Measurements from ENCODE around the gene MINDY4. TPM values are rescaled to one million over a fixed set of nuclear protein-coding genes. Genes with fewer than 3 reads are reported as not detected.

Gene MINDY4
- polyA plus RNA-seq, 3 donors = 11.3 to 26.9 (median 11.5) TPM

DNA sequence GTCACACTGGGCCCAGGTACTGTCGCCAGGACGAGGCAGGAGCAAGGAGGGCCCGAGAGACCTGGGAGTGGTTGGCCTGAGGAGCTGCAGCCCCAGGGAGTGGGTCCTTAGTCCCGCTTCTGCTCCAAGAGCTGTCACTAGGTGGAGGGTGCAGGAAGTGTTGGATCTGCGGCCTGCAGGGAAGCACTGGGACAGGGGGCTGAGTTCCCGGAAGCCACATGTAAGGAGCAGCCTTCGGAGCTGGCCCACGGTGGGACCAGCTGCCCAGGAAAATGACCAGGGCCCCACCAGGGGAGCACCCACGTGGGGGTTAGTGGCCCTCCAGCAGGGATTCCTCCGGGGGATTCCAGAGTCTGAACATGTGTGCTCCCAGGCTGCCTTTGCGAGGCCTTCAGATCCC lies 131.2 kb downstream of the MINDY4 start:
- no peak for DNase-seq (ENCODE audit: extremely low read depth in 1 of 11, low read depth in 9 of 11, low spot score in 4 of 11)

DNA sequence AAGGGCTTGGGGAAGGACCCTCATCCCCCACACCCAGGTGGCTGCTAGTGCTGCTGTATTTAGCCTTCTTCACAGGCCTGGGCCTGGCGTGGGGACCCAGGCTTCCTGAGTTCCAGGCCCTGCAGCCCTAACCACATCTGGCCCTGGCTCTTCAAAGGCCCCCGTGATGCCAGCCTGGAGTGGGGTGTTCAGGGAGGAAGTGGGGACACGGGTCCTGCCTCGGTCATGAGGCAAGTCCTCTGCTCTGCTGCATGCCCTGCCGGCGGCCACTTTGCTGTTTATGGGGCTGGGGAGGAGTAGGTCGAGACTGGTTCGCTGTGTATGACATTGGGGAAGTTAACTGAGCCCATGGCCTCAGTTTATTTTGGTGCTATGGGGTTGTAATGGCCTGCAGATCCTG lies 131.9 kb downstream of the MINDY4 start:
- no peak for DNase-seq (ENCODE audit: extremely low read depth in 1 of 11, low read depth in 9 of 11, low spot score in 4 of 11)

DNA sequence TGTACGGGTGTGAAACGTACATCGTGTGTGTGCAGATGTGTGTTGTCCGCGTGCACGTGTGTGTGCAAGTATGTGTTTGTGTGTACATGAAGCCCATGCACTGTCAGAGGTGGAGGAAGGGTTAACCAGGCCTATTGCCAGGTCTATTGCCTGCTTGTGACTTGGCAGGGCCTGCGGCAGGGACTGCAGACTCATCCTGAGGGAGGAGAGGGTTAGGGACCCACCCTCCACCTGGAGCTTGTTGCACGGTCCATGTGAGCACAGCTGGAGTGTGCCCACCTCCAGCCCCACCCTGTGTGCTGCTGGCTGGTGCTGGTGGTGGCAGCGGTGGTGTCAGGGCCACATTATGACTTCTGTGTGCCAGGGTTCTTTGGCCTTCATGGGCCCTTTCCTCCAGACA lies 133.3 kb downstream of the MINDY4 start:
- DNase-seq (ENCODE audit: extremely low read depth in 1 of 11, low read depth in 9 of 11, low spot score in 4 of 11) = no peak

DNA sequence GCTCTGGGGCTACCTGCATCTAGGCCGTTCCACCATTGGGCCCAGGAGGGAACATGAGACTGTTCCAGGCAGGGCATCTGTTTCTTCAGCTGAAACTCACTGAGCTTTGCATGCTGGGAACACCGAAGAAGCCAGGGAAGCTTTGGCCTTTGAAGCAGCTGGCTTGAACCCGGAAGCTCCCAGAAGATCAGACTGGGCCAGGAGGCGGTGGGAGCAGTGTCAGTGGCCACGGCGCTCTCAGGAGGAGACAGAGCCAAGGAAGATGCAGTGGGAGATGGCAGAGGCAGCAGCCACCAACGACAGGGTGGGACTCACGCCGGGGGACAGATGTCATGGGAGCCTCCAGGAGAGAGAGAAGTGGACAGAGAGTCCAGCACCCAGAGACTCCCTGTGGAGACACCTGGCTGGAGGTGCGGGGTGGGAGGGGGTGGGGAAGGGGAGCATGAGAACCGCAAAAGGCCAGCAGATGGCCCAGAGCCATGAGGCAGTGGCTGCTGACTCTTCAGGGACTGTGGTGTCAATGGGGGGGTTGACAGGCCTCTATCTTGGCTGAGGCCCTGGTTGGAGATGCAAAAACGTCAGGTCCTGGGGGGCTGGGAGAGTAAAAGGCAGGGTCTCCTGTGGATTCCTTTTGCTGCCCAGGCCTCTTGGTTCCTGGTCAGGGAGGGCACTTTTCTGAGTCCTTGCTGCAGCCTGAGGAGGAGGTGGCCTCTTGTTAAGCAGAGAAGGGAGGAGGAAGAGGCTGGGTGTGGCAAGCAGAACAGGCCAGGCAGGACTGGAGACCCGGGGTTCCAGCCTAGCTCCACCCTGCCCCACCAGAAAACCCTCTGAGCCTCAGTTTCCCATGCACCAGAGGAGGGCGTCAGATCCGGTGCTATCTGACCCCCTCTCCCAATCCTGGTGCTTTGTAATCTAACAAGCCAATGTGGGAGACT lies 134.1 kb downstream of the MINDY4 start:
- DNase-seq (ENCODE audit: extremely low read depth in 1 of 11, low read depth in 9 of 11, low spot score in 4 of 11) = no peak

DNA sequence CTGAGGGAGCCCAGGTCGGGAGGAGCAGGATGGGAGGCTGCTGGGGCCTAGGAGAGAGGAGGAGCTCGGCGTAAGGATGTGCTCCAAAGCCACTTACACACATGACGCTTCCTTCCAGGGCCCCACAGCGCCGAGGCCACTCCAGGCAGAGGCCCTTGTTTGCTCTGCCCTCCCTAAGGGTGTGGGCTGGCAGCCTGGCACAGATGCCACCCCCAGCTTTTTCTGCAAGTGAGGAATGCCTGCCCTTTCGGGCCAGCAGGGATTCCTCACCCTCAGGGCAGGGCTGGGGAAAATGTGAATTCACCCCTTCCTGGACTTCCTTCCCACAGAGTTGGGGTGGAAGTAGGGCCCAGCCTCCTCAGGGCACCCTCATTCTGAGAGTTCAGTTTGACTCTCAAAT lies 134.8 kb downstream of the MINDY4 start:
- DNase-seq (ENCODE audit: extremely low read depth in 1 of 11, low read depth in 9 of 11, low spot score in 4 of 11) = no peak

DNA sequence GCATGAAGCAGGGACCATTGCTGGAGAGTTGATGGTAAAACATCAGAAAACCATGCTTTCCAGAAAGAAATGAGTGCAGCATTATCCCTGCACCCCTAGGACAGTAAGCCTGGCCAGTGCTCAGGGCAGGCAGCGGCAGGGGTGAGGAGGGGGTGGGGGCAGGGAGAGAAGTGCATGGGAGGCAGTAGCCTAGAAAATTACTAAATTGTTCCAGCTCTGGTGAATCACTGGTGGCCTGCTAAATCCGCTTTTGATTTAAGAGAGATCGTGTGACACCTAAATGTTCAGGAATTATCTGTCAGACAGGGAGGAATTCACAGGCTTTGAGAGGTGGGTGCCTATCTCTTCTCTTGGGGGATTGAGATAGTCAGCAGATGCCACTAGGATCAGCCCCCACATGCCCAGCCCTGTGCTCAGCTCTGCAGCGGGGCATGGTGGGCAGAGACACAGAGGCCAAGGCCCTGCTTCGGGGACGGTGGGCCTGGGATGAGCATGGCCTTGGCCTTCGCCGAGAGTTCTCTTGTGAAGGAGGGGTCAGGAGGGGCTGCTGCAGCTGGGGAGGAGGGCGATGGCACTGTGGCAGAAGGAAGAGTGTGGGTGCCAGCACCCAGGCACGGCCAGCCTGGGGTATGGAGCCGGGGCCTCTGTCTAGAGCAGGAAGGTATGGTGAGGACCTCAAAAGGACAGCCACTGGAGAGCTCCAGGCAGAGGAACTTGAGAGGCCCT lies 135.5 kb downstream of the MINDY4 start:
- DNase-seq (ENCODE audit: extremely low read depth in 1 of 11, low read depth in 9 of 11, low spot score in 4 of 11) = no peak

DNA sequence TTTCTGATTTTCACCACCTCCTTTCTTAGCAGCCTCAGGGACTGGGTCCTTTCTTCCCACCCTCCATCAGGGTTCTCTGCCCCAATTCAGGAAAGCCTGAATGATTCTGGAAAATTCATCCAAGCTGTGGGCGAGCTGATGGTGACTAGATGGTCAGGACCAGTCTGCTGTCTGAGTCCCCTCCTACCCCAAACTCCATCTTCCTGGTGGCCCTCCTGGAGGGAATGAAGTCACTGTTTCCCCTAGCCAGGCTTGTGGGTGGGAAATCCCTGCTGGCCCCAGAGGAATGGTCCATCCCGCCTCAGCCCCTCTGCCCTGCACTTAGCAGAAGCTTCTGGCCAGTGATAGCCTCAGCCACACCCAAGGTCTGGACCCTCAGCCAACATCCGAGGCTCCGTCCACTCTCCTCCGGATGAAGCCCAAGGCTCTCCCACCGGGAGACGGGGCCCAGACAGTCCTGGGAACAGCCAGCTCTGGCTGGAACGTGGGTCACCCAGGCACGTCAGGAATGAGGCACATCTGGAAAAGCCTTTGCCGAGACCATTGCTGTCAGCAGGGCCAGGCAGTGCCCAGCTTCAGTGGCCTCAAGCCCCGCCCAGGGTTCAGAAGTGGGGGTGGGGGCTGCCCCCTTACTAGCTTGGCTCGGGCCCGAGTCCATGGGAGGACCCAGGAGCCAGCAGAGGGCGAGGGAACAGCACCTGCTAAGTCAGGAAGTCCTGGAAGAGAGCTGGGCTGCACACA lies 136.5 kb downstream of the MINDY4 start:
- no peak for DNase-seq (ENCODE audit: extremely low read depth in 1 of 11, low read depth in 9 of 11, low spot score in 4 of 11)

DNA sequence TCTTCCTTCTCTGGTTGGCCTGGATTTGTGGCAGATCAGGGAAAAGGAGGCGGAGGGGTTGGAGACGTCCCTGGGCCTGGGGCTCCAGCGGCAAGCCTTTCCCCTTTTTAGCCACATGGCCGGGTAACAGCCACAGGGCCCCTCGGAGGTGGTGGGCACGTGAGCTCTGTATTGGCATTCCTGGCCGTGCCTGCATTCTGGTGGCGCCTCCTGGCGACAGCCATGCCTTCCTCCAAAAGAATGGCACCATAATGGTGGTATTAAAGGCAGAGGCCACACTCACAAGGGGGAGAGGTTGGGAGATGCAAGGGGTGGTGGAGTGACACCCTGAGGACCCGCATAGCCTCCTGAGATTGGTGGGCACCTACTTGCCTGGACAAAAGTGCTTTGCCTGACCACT lies 137.5 kb downstream of the MINDY4 start:
- DNase-seq (ENCODE audit: extremely low read depth in 1 of 11, low read depth in 9 of 11, low spot score in 4 of 11) = no peak

DNA sequence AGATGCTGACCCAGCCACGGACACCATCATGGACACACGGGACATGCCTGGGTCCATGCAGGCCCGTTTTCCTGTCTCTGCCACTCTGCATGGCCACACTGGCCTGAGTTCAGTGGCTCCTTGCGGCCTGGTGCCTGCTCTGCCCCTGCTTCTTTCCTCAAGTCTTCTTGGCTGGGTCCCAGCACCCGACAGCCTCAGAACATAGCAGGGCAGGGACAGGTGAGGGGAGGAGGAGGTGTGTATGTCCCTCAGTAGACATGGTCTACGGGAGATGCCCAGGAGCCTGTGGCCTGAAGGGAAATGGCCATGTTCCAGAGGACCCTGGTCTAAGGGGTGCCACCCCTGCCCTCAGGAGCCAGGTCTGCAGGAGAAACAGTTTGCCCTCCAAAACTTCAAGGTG lies 138.2 kb downstream of the MINDY4 start:
- no peak for DNase-seq (ENCODE audit: extremely low read depth in 1 of 11, low read depth in 9 of 11, low spot score in 4 of 11)

DNA sequence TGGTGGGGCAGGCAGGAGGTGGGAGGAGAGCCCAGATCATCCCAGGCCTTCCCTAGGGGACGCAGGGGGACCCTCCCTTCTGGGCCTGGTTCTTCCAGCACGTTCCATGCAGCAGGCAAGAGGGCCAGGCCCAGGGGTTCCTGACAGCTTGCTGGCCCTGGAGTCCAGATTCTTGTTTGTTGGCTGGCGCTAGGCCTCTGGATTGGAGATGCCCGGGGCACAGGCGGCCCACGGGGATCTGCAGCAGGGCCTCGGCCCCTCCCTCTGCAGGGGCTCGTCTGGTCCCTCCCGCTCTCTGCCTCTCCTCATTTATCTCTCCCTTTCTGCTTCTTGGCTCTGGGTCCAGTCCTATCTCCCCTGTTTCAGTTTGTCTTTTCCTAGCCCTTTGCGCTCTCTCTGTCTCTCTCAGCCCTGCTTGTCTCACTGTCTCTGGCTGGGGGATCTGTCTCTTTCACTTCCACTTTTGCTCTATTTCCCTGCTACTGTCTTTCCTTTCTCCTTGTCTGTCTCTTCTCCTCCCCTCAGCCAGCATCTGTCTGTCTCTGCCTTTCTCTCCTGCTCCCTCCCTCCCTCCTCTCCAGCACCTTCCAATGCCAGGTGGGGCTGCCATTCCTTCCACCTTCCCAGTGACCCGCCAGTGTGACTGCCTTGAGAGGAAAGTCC lies 139.3 kb downstream of the MINDY4 start:
- DNase-seq (ENCODE audit: extremely low read depth in 1 of 11, low read depth in 9 of 11, low spot score in 4 of 11) = no peak

DNA sequence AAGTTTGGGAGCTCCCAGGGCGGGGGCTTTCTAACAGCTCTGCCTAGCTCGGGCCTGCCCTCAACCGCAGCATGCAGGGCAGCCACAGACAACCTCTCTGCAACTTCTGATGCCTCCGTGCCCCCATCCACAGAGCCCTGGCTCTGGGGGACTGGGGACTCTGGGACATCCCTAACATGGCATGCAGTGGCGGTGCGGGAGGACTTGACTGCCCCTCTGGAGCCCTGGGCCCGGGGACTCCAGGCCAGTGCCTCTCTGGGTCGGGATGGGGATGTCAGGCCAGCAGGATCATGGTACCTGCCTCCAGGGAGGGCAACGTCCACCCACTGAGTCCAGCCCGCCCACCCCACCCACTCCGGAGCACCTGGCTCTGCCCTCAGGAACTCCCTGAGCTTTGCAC lies 139.9 kb downstream of the MINDY4 start:
- no peak for DNase-seq (ENCODE audit: extremely low read depth in 1 of 11, low read depth in 9 of 11, low spot score in 4 of 11)

DNA sequence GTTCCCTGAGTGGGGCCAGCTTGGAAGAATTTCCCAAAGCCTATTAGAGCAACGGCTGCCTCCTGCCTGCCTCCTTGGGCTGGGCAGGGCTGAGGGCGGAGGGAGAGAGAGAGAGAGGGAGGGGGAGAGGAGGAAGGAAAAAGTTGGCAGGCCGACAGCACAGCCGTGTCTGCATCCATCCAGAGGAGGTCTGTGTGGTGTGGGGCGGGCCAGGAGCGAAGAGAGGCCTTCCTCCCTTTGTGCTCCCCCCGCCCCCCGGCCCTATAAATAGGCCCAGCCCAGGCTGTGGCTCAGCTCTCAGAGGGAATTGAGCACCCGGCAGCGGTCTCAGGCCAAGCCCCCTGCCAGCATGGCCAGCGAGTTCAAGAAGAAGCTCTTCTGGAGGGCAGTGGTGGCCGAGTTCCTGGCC lies 140.3 kb downstream of the MINDY4 start, which contains the start of gene AQP1:
Gene AQP1, plus strand, starts transcription at position 293 of the 409 bp plus-strand sequence. Its CDS starts 57 bp downstream, at position 350.
- DNase-seq (ENCODE audit: extremely low read depth in 1 of 11, low read depth in 9 of 11, low spot score in 4 of 11) = peak in 7 of 11 donors; percentile 51 to 66 (median 61)

DNA sequence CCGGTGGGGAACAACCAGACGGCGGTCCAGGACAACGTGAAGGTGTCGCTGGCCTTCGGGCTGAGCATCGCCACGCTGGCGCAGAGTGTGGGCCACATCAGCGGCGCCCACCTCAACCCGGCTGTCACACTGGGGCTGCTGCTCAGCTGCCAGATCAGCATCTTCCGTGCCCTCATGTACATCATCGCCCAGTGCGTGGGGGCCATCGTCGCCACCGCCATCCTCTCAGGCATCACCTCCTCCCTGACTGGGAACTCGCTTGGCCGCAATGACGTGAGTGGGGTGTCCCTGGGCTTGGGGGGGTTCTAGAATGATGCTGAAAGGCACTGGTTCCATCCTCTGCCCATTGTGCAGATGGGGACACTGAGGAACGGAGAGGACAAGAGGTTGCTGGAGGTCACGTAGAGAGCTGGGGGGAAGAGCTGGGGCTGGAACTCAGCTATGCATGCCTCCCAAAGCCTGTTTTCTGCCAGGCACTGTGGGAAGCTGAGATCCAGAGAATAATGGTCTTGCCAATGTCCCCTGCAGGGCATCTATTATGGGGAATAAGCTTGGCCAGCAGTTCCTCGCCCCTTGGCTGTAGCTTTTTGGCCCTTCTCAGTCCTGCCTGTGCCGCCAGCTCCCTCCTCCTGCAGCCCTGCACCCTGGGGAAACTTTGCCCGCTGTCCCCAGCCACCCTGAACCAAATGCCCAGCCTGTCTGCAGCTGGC lies 141.0 kb downstream of the MINDY4 start:
- no peak for DNase-seq (ENCODE audit: extremely low read depth in 1 of 11, low read depth in 9 of 11, low spot score in 4 of 11)

DNA sequence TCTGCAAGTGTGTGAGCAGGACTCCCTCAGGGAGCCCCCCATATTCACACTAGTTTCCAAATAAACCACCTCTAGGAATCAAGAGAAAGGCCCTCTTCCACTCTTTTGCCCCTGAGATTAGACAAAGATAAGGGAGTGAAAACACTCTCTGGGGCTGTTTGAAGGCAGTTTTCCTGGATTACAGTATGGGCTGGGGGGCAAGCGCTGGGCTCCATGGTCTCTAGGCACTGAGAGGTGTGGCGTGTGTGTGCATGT lies 141.4 kb downstream of the MINDY4 start:
- no peak for DNase-seq (ENCODE audit: extremely low read depth in 1 of 11, low read depth in 9 of 11, low spot score in 4 of 11)

DNA sequence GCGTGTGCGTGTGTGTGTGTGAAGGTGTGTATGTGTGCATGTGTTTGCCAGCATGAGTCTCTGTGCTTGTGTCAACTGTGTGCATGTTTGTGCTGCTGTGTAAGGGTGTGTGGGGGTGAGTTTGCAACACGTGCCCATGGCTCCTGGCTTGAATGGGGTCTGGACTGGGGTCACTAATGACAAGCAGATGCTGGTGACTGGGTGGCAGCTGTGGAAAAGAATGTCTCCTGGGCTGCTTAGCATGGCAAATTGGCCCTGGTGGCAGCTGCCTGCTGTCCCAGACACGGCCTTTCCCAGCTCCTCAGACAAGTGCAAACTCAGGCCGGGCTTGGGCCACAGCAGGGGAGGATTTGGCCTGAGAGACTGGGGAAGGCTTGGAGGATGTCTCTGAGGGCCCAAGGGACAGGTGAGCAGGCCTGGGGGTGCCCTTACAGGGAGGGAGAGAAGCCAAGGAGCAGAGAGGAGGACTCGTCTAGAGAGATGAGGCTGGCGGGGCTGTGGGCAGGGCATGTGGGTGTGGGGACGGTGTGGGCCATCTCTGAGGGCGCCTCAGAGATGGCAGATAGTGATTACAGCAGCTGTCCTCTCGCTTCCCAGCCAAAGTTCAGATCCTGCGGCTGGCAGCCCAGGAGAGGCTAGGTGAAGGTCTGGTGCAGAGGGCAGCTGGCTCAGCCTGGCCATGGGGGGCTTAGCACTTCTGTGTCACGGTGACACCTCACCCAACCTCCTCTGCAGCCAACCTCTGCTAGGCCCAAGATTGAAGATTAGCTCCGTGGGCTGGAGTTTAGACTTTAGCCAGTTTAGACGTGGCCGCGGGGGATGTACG lies 142.0 kb downstream of the MINDY4 start:
- DNase-seq (ENCODE audit: extremely low read depth in 1 of 11, low read depth in 9 of 11, low spot score in 4 of 11) = no peak

DNA sequence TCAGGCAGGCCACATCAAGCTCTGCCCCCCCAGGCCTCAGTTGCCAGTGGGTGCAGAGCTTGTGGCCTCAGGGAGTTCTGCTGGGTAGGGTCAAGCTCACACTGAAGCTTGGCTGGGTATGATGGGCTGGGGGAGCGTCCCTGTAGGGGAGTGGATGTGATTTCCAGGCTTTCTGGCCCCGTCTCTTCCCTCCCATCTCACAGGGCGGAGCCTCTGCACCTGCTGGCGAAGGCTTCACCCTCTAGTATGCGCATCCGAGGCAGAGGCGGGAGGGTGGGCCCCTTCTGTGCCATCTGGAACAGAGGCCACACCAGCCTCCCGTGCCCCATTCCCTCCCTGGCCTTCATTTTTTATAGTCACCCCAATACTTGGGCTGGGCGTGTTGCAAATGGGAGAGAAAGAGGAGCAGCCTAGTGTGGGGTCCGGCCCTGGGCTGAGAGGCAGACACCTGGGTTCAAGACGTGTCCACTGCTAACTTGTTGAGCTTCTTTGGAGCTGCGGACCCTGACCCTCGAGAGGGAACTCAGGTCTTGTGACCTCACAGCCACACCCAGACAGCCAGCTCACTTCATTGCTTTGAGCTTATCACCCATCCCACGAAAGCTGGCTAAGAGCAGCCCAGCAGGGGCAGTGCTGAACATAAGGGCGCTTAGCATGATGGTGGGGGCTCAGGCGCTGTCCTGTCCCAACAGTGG lies 142.8 kb downstream of the MINDY4 start:
- DNase-seq (ENCODE audit: extremely low read depth in 1 of 11, low read depth in 9 of 11, low spot score in 4 of 11) = no peak

DNA sequence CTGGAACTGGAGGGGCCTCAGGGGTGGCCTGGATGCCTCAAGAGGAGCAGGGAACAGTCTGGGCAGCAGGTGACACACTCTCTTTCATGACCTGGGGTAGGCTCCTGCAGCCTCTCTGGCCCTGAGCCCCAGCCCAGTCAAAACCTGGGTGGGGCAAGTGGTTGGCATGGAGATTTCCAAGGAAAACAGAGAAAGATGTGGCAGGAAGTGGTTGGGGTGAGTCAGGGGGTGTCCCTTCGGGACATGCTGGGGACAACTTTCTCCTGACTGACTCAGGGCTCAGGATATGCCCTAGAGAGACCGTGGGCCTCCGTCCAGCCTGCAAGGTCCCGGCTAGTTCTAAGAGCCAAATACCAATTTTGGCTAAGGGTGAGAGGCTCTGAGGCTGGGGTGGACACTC lies 143.4 kb downstream of the MINDY4 start:
- DNase-seq (ENCODE audit: extremely low read depth in 1 of 11, low read depth in 9 of 11, low spot score in 4 of 11) = no peak
